Osteoblast (primary cell): ENCODE measurements around the gene TRAM1L1. TPM values are rescaled to one million over a fixed set of nuclear protein-coding genes. Genes with fewer than 3 reads are reported as not detected.

Source experiments
- DNase-seq: peaks from one replicate; pipeline ENCODE4 v3.0.0; 2011; ENCODE audit warnings: low spot score, mixed read lengths; ENCODE audit not compliant: insufficient read length; ENCODE audit errors: missing footprints
- H2AFZ ChIP-seq: 2 replicates; pipeline ENCODE4 v1.6.0; 2011; ENCODE audit warnings: mild to moderate bottlenecking, low read length
- H3K27ac ChIP-seq: 2 replicates; pipeline ENCODE4 v1.5.1; 2011; ENCODE audit warnings: mild to moderate bottlenecking, low read depth, low read length, moderate library complexity
- H3K27me3 ChIP-seq: 2 replicates; pipeline ENCODE4 v1.6.0; 2012; ENCODE audit warnings: mild to moderate bottlenecking, control low read depth, inconsistent platforms, low read length, moderate library complexity; ENCODE audit not compliant: insufficient read depth
- H3K36me3 ChIP-seq: 2 replicates; pipeline ENCODE4 v1.5.1; 2011; ENCODE audit warnings: mild to moderate bottlenecking, low read length, control low read depth, moderate library complexity; ENCODE audit not compliant: insufficient read depth
- H3K4me1 ChIP-seq: 2 replicates; pipeline ENCODE4 v1.5.1; 2011; ENCODE audit warnings: mild to moderate bottlenecking, low read length, control low read depth, moderate library complexity; ENCODE audit not compliant: insufficient read depth
- H3K4me2 ChIP-seq: 2 replicates; pipeline ENCODE4 v1.6.0; 2011; ENCODE audit warnings: mild to moderate bottlenecking, low read length; ENCODE audit not compliant: insufficient read depth
- H3K4me3 ChIP-seq: fragments of 200-600 bp; sonication (generic); 3 replicates; pipeline ENCODE4 v1.5.1; 2012; ENCODE audit warnings: mild to moderate bottlenecking, low read length, inconsistent platforms; ENCODE audit not compliant: insufficient read depth
- H3K79me2 ChIP-seq: 2 replicates; pipeline ENCODE4 v1.6.0; 2012; ENCODE audit warnings: mild to moderate bottlenecking, low read length, control low read depth, inconsistent platforms; ENCODE audit not compliant: insufficient read depth
- H3K9me3 ChIP-seq: 2 replicates; pipeline ENCODE4 v1.5.1; 2011; ENCODE audit warnings: low read depth, low read length, control low read depth
- H4K20me1 ChIP-seq: 2 replicates; pipeline ENCODE4 v1.6.0; 2012; ENCODE audit warnings: mild to moderate bottlenecking, low read length, control low read depth; ENCODE audit not compliant: insufficient read depth
- CTCF ChIP-seq: IDR thresholded peaks from 2 replicates; pipeline ENCODE4 v1.5.1; 2011; ENCODE audit warnings: mild to moderate bottlenecking, low read depth, low read length, moderate library complexity; ENCODE audit errors: extremely low read depth
- total RNA-seq: library from RNA; depleted of rRNA; stranded (reverse); fragments of >200 nt; gene quantifications from 2 replicates; pipeline ENCODE4 v1.2.3, GENCODE V29; 2012

TRAM1L1 gene
- total RNA-seq, 1 donor: 4.3 TPM

- Histone ChIP-seq H3K79me2 (no peaks in the 10 kb centered on the region), H3K36me3 (no peaks in the 10 kb centered on the region), H3K27ac (no peak overlapping the region), H4K20me1 (no peaks in the 10 kb centered on the region), H3K4me3 (no peak overlapping the region), H3K4me2 (no peak overlapping the region), H3K4me1 (peaks cover 5% of the 10 kb centered on the region), H2AFZ (no peak overlapping the region), H3K9me3 (no peaks in the 10 kb centered on the region), H3K27me3 (no peaks in the 10 kb centered on the region)
- no peak for TF ChIP-seq CTCF
- peak; percentile 67 for DNase-seq
Measured at GRCh38 chr4:117093571-117093970, 8.2 kb upstream of the TRAM1L1 start.

GRCh38 chr4:117077760-117078159, 7.6 kb downstream of the TRAM1L1 start:
- H3K27me3 ChIP-seq: no peaks in the 10 kb centered on the region
- no peak overlapping the region for H3K4me3 ChIP-seq
- no peak overlapping the region for H3K27ac ChIP-seq
- H3K79me2 ChIP-seq: no peaks in the 10 kb centered on the region
- H3K36me3 ChIP-seq: no peaks in the 10 kb centered on the region
- no peak for DNase-seq
- H2AFZ ChIP-seq: no peak overlapping the region
- no peaks in the 10 kb centered on the region for H3K4me1 ChIP-seq
- H3K4me2 ChIP-seq: no peak overlapping the region
- H4K20me1 ChIP-seq: no peaks in the 10 kb centered on the region
- H3K9me3 ChIP-seq: no peaks in the 10 kb centered on the region
- no peak for TF ChIP-seq CTCF

GRCh38 chr4:117068120-117068519, 17.3 kb downstream of the TRAM1L1 start:
- no peak overlapping the region for H3K4me2 ChIP-seq
- no peak overlapping the region for H2AFZ ChIP-seq
- no peak for DNase-seq
- H3K4me1 ChIP-seq: no peaks in the 10 kb centered on the region
- TF ChIP-seq CTCF: no peak
- no peaks in the 10 kb centered on the region for H4K20me1 ChIP-seq
- H3K79me2 ChIP-seq: no peaks in the 10 kb centered on the region
- H3K27ac ChIP-seq: no peak overlapping the region
- H3K9me3 ChIP-seq: no peaks in the 10 kb centered on the region
- H3K36me3 ChIP-seq: no peaks in the 10 kb centered on the region
- H3K4me3 ChIP-seq: no peak overlapping the region
- H3K27me3 ChIP-seq: no peaks in the 10 kb centered on the region

- no peak overlapping the region for H3K4me2 ChIP-seq
Measured at GRCh38 chr4:117063961-117064696, 21.2 kb downstream of the TRAM1L1 start.

More at GRCh38 chr4:117063961-117064696, 21.2 kb downstream of the TRAM1L1 start:
- Histone ChIP-seq H3K27me3 (no peaks in the 10 kb centered on the region), H2AFZ (no peak overlapping the region), H3K4me1 (no peaks in the 10 kb centered on the region), H3K9me3 (no peaks in the 10 kb centered on the region), H3K36me3 (no peaks in the 10 kb centered on the region), H3K4me3 (no peak overlapping the region), H4K20me1 (no peaks in the 10 kb centered on the region), H3K27ac (no peak overlapping the region), H3K79me2 (no peaks in the 10 kb centered on the region)
- DNase-seq: no peak
- TF ChIP-seq CTCF: no peak
